IMR-90 (cell line): ENCODE results near the gene GRB2. TPM values are rescaled to one million over a fixed set of nuclear protein-coding genes. Genes with fewer than 3 reads are reported as not detected.
"Not testable (repeated sequence)": the region's sequence is repeated elsewhere in the genome, so short reads cannot be mapped to it uniquely, and the experiment has no call there.

Experiments used
- ATAC-seq: fragments of 200-7000 bp; cut with Tn5 transposase; 2 replicates; pipeline ENCODE4 v1.9.1; 2020; ENCODE audit warnings: low read depth, mild to moderate bottlenecking, moderate library complexity
- BruUV-seq: library from RNA; stranded (reverse); fragments of 400-500 nt; replicated peaks from 2 replicates; lab custom pipeline; 2021; lab: Mats Ljungman, UMichigan
- CTCF ChIA-PET: fragments of 300-600 bp; formaldehyde crosslinking; extraction: SDS; loops from one replicate; lab custom pipeline; 2021; ENCODE audit warnings: antibody characterized with exemption; lab: Yijun Ruan, JAX
- POLR2A ChIA-PET: fragments of 300-600 bp; sonication (Branson Sonifier 250); formaldehyde crosslinking; loops from one replicate; lab custom pipeline; 2022; ENCODE audit warnings: antibody characterized with exemption; ENCODE audit not compliant: unreplicated experiment; lab: Charles Lee
- DNase-seq: peaks from one replicate; pipeline ENCODE4 v3.0.0; 2013
- H2AFZ ChIP-seq: replicated peaks from 2 replicates; pipeline ENCODE3; 2013; ENCODE audit warnings: low read length, mild to moderate bottlenecking; ENCODE audit not compliant: poor library complexity
- H2AK5ac ChIP-seq: 2 replicates; pipeline ENCODE4 v1.6.1; 2013; ENCODE audit warnings: low read depth, low read length, inconsistent platforms
- H2AK9ac ChIP-seq: replicated peaks from 2 replicates; pipeline ENCODE3; 2013; ENCODE audit warnings: mild to moderate bottlenecking, low read depth, low read length, moderate library complexity; ENCODE audit not compliant: poor library complexity
- H2BK120ac ChIP-seq: 2 replicates; pipeline ENCODE4 v1.6.1; 2013; ENCODE audit warnings: low read depth, low read length, inconsistent platforms
- H2BK15ac ChIP-seq: 3 replicates; pipeline ENCODE4 v1.6.1; 2013; ENCODE audit warnings: low read depth, low read length, inconsistent platforms
- H2BK20ac ChIP-seq: 2 replicates; pipeline ENCODE4 v1.6.1; 2013; ENCODE audit warnings: low read depth, mild to moderate bottlenecking, inconsistent platforms, low read length, moderate library complexity
- H2BK5ac ChIP-seq: 2 replicates; pipeline ENCODE4 v1.6.1; 2013; ENCODE audit warnings: mild to moderate bottlenecking, low read depth, low read length, inconsistent platforms; ENCODE audit not compliant: poor library complexity, severe bottlenecking
- H3K14ac ChIP-seq: replicated peaks from 2 replicates; pipeline ENCODE4 v1.6.1; 2013; ENCODE audit warnings: low read depth, low read length, inconsistent platforms
- H3K18ac ChIP-seq: 2 replicates; pipeline ENCODE4 v1.6.1; 2013; ENCODE audit warnings: low read depth, low read length, control low read depth
- H3K23ac ChIP-seq: 2 replicates; pipeline ENCODE4 v1.6.1; 2013; ENCODE audit warnings: low read depth, low read length, inconsistent platforms
- H3K27ac ChIP-seq: 2 replicates; pipeline ENCODE4 v1.5.1; 2013; ENCODE audit warnings: mild to moderate bottlenecking, control low read depth, low read length; ENCODE audit not compliant: insufficient read depth
- H3K27me3 ChIP-seq: 2 replicates; pipeline ENCODE4 v1.6.1; 2013; ENCODE audit warnings: low read length; ENCODE audit not compliant: control insufficient read depth, insufficient read depth
- H3K36me3 ChIP-seq: 2 replicates; pipeline ENCODE4 v1.6.1; 2013; ENCODE audit warnings: low read length, mixed read lengths; ENCODE audit not compliant: control insufficient read depth, insufficient read depth
- H3K4ac ChIP-seq: 2 replicates; pipeline ENCODE4 v1.6.1; 2013; ENCODE audit warnings: low read depth, low read length, inconsistent platforms
- H3K4me1 ChIP-seq: 2 replicates; pipeline ENCODE4 v1.6.1; 2013; ENCODE audit warnings: low read length, mixed read lengths; ENCODE audit not compliant: control insufficient read depth, insufficient read depth
- H3K4me2 ChIP-seq: 2 replicates; pipeline ENCODE4 v1.6.1; 2013; ENCODE audit warnings: low read depth, mild to moderate bottlenecking, control low read depth, low read length, moderate library complexity
- H3K4me3 ChIP-seq: 2 replicates; pipeline ENCODE4 v1.5.1; 2013; ENCODE audit warnings: low read depth, mild to moderate bottlenecking, control low read depth, low read length, moderate library complexity; ENCODE audit not compliant: insufficient read depth
- H3K56ac ChIP-seq: 2 replicates; pipeline ENCODE4 v1.6.1; 2013; ENCODE audit warnings: low read length, inconsistent platforms; ENCODE audit not compliant: insufficient read depth; ENCODE audit errors: extremely low read depth
- H3K79me1 ChIP-seq, 2 experiments: 2 replicates each; pipeline ENCODE4 v1.6.1; 2013; ENCODE audit warnings: low read length in 2 of 2, inconsistent platforms in 1 of 2, low read depth in 1 of 2
- H3K9ac ChIP-seq: 2 replicates; pipeline ENCODE4 v1.6.1; 2013; ENCODE audit warnings: low read depth, low read length, control low read depth
- H3K9me1 ChIP-seq: 2 replicates; pipeline ENCODE4 v1.6.1; 2013; ENCODE audit warnings: low read length, inconsistent platforms; ENCODE audit not compliant: insufficient read depth
- H3K9me3 ChIP-seq: 2 replicates; pipeline ENCODE4 v1.6.1; 2013; ENCODE audit warnings: low read length; ENCODE audit not compliant: control insufficient read depth, insufficient read depth
- H4K20me1 ChIP-seq: 2 replicates; pipeline ENCODE4 v1.6.1; 2013; ENCODE audit warnings: low read length, inconsistent platforms; ENCODE audit not compliant: insufficient read depth
- H4K5ac ChIP-seq: 2 replicates; pipeline ENCODE4 v1.6.1; 2013; ENCODE audit warnings: mild to moderate bottlenecking, low read depth, low read length, control low read depth
- H4K8ac ChIP-seq, 2 experiments: 2 replicates each; pipeline ENCODE4 v1.6.1; 2013; ENCODE audit warnings: low read depth in 2 of 2, low read length in 2 of 2, control low read depth in 1 of 2, inconsistent platforms in 1 of 2
- H4K91ac ChIP-seq: 2 replicates; pipeline ENCODE4 v1.6.1; 2013; ENCODE audit warnings: low read depth, low read length, inconsistent platforms; ENCODE audit not compliant: insufficient read depth
- WGBS, 2 experiments: methylation state at CpG; one replicate each; pipeline versions ENCODE4 v1.1.5 to v1.1.7; 2013; ENCODE audit warnings: missing lambda C conversion rate in 2 of 2; ENCODE audit not compliant: insufficient read length in 1 of 2; ENCODE audit errors: extremely low coverage in 2 of 2; 5-methylcytosine and 5-hydroxymethylcytosine counted together
- dilution Hi-C: fragments of 300-500 bp; cut with HindIII; formaldehyde crosslinking; loops from one replicate; pipeline ENCODE4 v1.14.3; 2018; ENCODE audit warnings: low sequenced_read_pairs; ENCODE audit not compliant: unreplicated experiment
- in situ Hi-C: fragments of 300-500 bp; cut with MboI; formaldehyde crosslinking; loops from 3 replicates; pipeline ENCODE4 v1.14.3; 2019; ENCODE audit warnings: low sequenced_read_pairs, inconsistent platforms, mixed read lengths
- intact Hi-C: fragments of 100-400 bp; cut with micrococcal nuclease; formaldehyde crosslinking; loops from 2 replicates; pipeline ENCODE4 v1.10.0; 2022
- polyA plus RNA-seq, 3 experiments: library from polyadenylated mRNA; depleted of rRNA; stranded (reverse); fragments of >200 nt; gene quantifications; 2 replicates each; pipeline ENCODE4 v1.2.3, GENCODE V29; 2012; ENCODE audit warnings: low replicate concordance in 1 of 3
- total RNA-seq: library from RNA; depleted of rRNA; stranded (reverse); fragments of >200 nt; gene quantifications from 2 replicates; pipeline ENCODE4 v1.2.3, GENCODE V29; 2012

GRB2 gene
- total and polyA plus RNA-seq, 2 of the 4 experiments (the other 2 are of a cell fraction): 49.3 to 62.1 TPM

DNA sequence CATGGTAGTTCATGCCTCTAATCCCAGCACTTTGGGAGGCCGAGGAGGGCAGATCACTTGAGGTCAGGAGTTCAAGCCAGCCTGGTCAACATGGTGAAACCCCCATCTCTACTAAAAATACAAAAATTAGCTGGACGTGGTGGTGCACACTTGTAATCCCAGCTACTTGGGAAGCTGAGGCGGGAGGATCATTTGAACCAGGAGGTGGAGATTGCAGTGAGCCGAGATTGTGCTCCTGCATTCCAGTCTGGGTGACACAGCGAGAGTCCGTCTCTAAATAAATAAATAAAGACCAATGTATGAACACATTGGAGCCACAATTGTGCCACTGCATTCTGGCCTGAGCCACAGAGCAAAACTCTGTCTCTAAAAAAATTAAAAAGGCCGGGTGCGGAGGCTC is 31.9 kb upstream of the GRB2 start:
- H4K20me1 ChIP-seq, H3K9me1 ChIP-seq, H3K27me3 ChIP-seq, H3K4me2 ChIP-seq, DNase-seq, H3K36me3 ChIP-seq, H2BK5ac ChIP-seq, H3K56ac ChIP-seq, H2AFZ ChIP-seq, H2BK20ac ChIP-seq, H2AK5ac ChIP-seq, H2AK9ac ChIP-seq, H3K9me3 ChIP-seq, H4K8ac ChIP-seq, intact Hi-C loops, H3K18ac ChIP-seq, BruUV-seq, H3K4me1 ChIP-seq, H2BK120ac ChIP-seq, H3K79me1 ChIP-seq, H3K14ac ChIP-seq, H4K91ac ChIP-seq, H3K4me3 ChIP-seq, in situ Hi-C loops, H3K27ac ChIP-seq, H4K5ac ChIP-seq, POLR2A ChIA-PET, H2BK15ac ChIP-seq, H3K4ac ChIP-seq, H3K23ac ChIP-seq, ATAC-seq, dilution Hi-C loops, CTCF ChIA-PET, H3K9ac ChIP-seq: not testable (repeated sequence)
- no CpG with 5 or more reads among the region's 8 CpGs for WGBS, 2 experiments
